GM18505 (cell line): ENCODE results near the gene NAA35.

Experiments used
- ATAC-seq: cut with Tn5 transposase; IDR thresholded peaks from one replicate; pipeline ENCODE4 v1.9.1; 2021; ENCODE audit not compliant: unreplicated experiment
- POLR2A ChIP-seq: IDR thresholded peaks from 4 replicates; pipeline ENCODE4 v1.6.1; 2011; ENCODE audit warnings: borderline replicate concordance; ENCODE audit not compliant: insufficient read depth, insufficient read length; ENCODE audit errors: extremely low read depth

Gene NAA35

GRCh38 chr9:85940275-85940831 is 593 bp upstream of the NAA35 start:
- no peak for ATAC-seq
- TF ChIP-seq POLR2A, result peak; percentile 79

- no peak for TF ChIP-seq POLR2A
- no peak for ATAC-seq
These were observed 635 bp downstream of the NAA35 start for GRCh38 chr9:85941622-85941940.

GRCh38 chr9:85941966-85942912 is 1.3 kb downstream of the NAA35 start:
- no peak for ATAC-seq
- TF ChIP-seq POLR2A, result no peak

- no peak for TF ChIP-seq POLR2A
These were observed 2.2 kb downstream of the NAA35 start for GRCh38 chr9:85942913-85943709.

GRCh38 chr9:85943757-85944430 is 2.9 kb downstream of the NAA35 start:
- TF ChIP-seq POLR2A, result no peak
- no peak for ATAC-seq

More at GRCh38 chr9:85942913-85943709, 2.2 kb downstream of the NAA35 start:
- no peak for ATAC-seq

- ATAC-seq, result no peak
- no peak for TF ChIP-seq POLR2A
These were observed 3.7 kb downstream of the NAA35 start for GRCh38 chr9:85944672-85945071.

GRCh38 chr9:85949586-85950335 is 8.8 kb downstream of the NAA35 start:
- ATAC-seq, result no peak
- TF ChIP-seq POLR2A, result no peak

- no peak for ATAC-seq
These were observed 19.0 kb downstream of the NAA35 start for GRCh38 chr9:85959955-85960354.

GRCh38 chr9:85960688-85961093 is 19.7 kb downstream of the NAA35 start:
- ATAC-seq, result no peak
- TF ChIP-seq POLR2A, result no peak

More at GRCh38 chr9:85959955-85960354, 19.0 kb downstream of the NAA35 start:
- TF ChIP-seq POLR2A, result no peak

GRCh38 chr9:85964526-85964925 is 23.6 kb downstream of the NAA35 start:
- TF ChIP-seq POLR2A, result no peak
- no peak for ATAC-seq

- ATAC-seq, result no peak
- no peak for TF ChIP-seq POLR2A
These were observed 24.0 kb downstream of the NAA35 start for GRCh38 chr9:85964949-85965348.

- no peak for ATAC-seq
- no peak for TF ChIP-seq POLR2A
These were observed 28.8 kb downstream of the NAA35 start for GRCh38 chr9:85969727-85970126.
